ENCODE measurements around the gene ROR1. TPM values are rescaled to one million over a fixed set of nuclear protein-coding genes. Genes with fewer than 3 reads are reported as not detected.

Gene ROR1
- total RNA-seq, 1 experiment from 2014 or later, result 2.7 TPM

DNA sequence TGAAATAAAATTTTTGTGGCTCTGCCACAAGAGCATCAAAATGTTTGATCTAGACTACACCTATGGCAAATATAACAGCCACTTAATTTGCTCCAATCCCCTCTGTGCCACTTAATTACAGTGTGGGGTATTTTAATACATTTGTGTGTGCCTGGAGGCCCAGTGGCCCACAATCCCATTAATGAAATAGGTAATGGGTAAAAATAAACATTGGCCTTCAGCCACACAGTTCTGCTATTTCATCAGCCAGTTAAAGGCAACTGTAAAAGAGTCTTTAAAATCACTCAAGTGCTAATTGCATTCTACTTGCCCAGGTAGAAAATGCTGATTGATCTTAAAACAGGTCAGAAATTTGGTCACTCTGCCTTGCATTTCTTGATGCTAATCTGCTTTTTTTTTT, 278.0 kb downstream of the ROR1 start:
- Histone ChIP-seq H3K9me2 (ENCODE audit: insufficient read depth) (no peaks in the 10 kb centered on the region), H3K4me1 (ENCODE audit: control insufficient read depth in 1 of 2, insufficient read depth in 2 of 2, low read length in 2 of 2) (no peaks in the 10 kb centered on the region; a peak in 1 of 4 replicates)
- POLR2A ChIA-PET, result no interaction called here

DNA sequence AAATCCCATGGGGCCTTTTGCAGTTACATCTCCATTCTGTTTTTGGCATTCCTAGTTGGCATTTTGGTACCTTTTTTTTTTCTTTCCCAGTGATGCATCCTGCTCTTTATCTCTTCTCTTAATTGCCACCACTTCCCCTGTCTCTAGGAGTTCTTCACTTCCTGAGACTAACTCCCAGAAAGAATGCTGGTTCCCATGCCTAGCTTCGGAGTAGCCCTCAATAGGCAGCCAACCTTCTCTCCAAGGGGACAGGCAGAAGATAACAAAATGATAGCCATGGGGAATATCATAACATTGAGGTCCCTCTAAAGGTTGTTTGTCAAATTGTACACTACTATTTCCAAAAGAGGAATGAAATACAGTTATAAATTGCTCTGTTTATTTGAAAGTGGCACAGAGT, 279.0 kb downstream of the ROR1 start:
- H3K36me3 ChIP-seq (ENCODE audit: control insufficient read depth in 1 of 2, insufficient read depth in 2 of 2, low read length in 2 of 2), result no peaks in the 10 kb centered on the region
- CTCF ChIA-PET, result no interaction called here
- no peak for TF ChIP-seq POLR2A (IDR thresholded peaks at IDR 0.05; ENCODE audit: borderline replicate concordance, extremely low read depth, insufficient read depth, insufficient read length)
- TF ChIP-seq, protein P1, sequence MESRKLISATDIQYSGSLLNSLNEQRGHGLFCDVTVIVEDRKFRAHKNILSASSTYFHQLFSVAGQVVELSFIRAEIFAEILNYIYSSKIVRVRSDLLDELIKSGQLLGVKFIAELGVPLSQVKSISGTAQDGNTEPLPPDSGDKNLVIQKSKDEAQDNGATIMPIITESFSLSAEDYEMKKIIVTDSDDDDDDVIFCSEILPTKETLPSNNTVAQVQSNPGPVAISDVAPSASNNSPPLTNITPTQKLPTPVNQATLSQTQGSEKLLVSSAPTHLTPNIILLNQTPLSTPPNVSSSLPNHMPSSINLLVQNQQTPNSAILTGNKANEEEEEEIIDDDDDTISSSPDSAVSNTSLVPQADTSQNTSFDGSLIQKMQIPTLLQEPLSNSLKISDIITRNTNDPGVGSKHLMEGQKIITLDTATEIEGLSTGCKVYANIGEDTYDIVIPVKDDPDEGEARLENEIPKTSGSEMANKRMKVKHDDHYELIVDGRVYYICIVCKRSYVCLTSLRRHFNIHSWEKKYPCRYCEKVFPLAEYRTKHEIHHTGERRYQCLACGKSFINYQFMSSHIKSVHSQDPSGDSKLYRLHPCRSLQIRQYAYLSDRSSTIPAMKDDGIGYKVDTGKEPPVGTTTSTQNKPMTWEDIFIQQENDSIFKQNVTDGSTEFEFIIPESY (IDR thresholded peaks at IDR 0.05; ENCODE audit: extremely low read depth, insufficient replicate concordance, low read length), result no peak
- TF ChIP-seq SIN3A (IDR thresholded peaks at IDR 0.05; ENCODE audit: low read depth), result no peak
- no peak for TF ChIP-seq TCF7L2 (IDR thresholded peaks at IDR 0.05; ENCODE audit: borderline replicate concordance, extremely low read depth, insufficient read depth, insufficient read length)
- TF ChIP-seq, protein P2, sequence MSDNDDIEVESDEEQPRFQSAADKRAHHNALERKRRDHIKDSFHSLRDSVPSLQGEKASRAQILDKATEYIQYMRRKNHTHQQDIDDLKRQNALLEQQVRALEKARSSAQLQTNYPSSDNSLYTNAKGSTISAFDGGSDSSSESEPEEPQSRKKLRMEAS (IDR thresholded peaks at IDR 0.05), result no peak
- no peak for TF ChIP-seq ATF3 (IDR thresholded peaks at IDR 0.05)
- no peak for TF ChIP-seq RAD21 (IDR thresholded peaks at IDR 0.05; ENCODE audit: low read depth)
- no peak for TF ChIP-seq EZH2 (IDR thresholded peaks at IDR 0.05)
- TF ChIP-seq SRF (IDR thresholded peaks at IDR 0.05; ENCODE audit: low read depth), result no peak
- TF ChIP-seq POLR2AphosphoS5 (IDR thresholded peaks at IDR 0.05; ENCODE audit: low read depth, low read length), result no peak
- no peak for TF ChIP-seq YY1 (IDR thresholded peaks at IDR 0.05; ENCODE audit: extremely low read depth, insufficient replicate concordance, low read depth, low read length)
- no peak for TF ChIP-seq JUND (IDR thresholded peaks at IDR 0.05)
- no peak for DNase-seq (ENCODE audit: low read depth, low spot score)
- no peaks in the 10 kb centered on the region for H3K9me3 ChIP-seq (ENCODE audit: control insufficient read depth in 1 of 2, insufficient read depth in 1 of 2, low read depth in 1 of 2, low read length in 2 of 2)
- ATAC-seq, result no peak
- H3K27ac ChIP-seq (ENCODE audit: low read depth, low read length), result no peak overlapping the region
- H3K4me1 ChIP-seq (ENCODE audit: control insufficient read depth in 1 of 2, insufficient read depth in 2 of 2, low read length in 2 of 2), result no peaks in the 10 kb centered on the region; a peak in 1 of 4 replicates
- POLR2A ChIA-PET, result no interaction called here
- H3K4me3 ChIP-seq (replicated peaks in 1 of 2; ENCODE audit: low read depth in 1 of 2, low read length in 2 of 2), result no peak overlapping the region
- H3K9ac ChIP-seq (ENCODE audit: low read length), result no peak overlapping the region
- no peaks in the 10 kb centered on the region for H3K79me2 ChIP-seq (ENCODE audit: insufficient read depth, low read length)
- BruUV-seq (replicated peaks), result no TSS peak
- H2AFZ ChIP-seq (ENCODE audit: low read depth, low read length, poor library complexity, severe bottlenecking), result no peak overlapping the region
- H4K20me1 ChIP-seq (ENCODE audit: insufficient read depth), result no peaks in the 10 kb centered on the region
- RAD21 ChIA-PET (ENCODE audit: low non-redundant PET in 1 of 2, low total read pairs in 2 of 2, uncharacterized antibody in 2 of 2, unreplicated experiment in 2 of 2), result no interaction called here
- no peaks in the 10 kb centered on the region for H3K9me2 ChIP-seq (ENCODE audit: insufficient read depth)
- intact Hi-C loops (cut with micrococcal nuclease), result no loop called here
- H3K27me3 ChIP-seq (ENCODE audit: insufficient read depth, low read length), result no peaks in the 10 kb centered on the region
- H3K4me2 ChIP-seq (ENCODE audit: low read length), result no peak overlapping the region

More for the DNA sequence above, 278.0 kb downstream of the ROR1 start:
- no peak overlapping the region for H3K27ac ChIP-seq (ENCODE audit: low read depth, low read length)
- ATAC-seq (no peak), DNase-seq (ENCODE audit: low read depth, low spot score) (no peak)
- H3K36me3 ChIP-seq (ENCODE audit: control insufficient read depth in 1 of 2, insufficient read depth in 2 of 2, low read length in 2 of 2), result no peaks in the 10 kb centered on the region
- H3K79me2 ChIP-seq (ENCODE audit: insufficient read depth, low read length), result no peaks in the 10 kb centered on the region
- H3K27me3 ChIP-seq (ENCODE audit: insufficient read depth, low read length), result no peaks in the 10 kb centered on the region
- H3K4me3 ChIP-seq (replicated peaks in 1 of 2; ENCODE audit: low read depth in 1 of 2, low read length in 2 of 2), result no peak overlapping the region
- TF ChIP-seq, protein P1 (IDR thresholded peaks at IDR 0.05; ENCODE audit: extremely low read depth, insufficient replicate concordance, low read length), result no peak
- TF ChIP-seq POLR2AphosphoS5 (IDR thresholded peaks at IDR 0.05; ENCODE audit: low read depth, low read length) (no peak), ELF1 (IDR thresholded peaks at IDR 0.05; ENCODE audit: borderline replicate concordance, low read depth) (no peak), FOSL1 (IDR thresholded peaks at IDR 0.05; ENCODE audit: low read depth) (no peak), ZNF274 (IDR thresholded peaks at IDR 0.05; ENCODE audit: low read depth, low read length) (no peak)
- no peak overlapping the region for H2AFZ ChIP-seq (ENCODE audit: low read depth, low read length, poor library complexity, severe bottlenecking)
- BruUV-seq (replicated peaks), result no TSS peak
- no peaks in the 10 kb centered on the region for H3K9me3 ChIP-seq (ENCODE audit: control insufficient read depth in 1 of 2, insufficient read depth in 1 of 2, low read depth in 1 of 2, low read length in 2 of 2)
- RAD21 ChIA-PET (ENCODE audit: low non-redundant PET in 1 of 2, low total read pairs in 2 of 2, uncharacterized antibody in 2 of 2, unreplicated experiment in 2 of 2), result no interaction called here
- intact Hi-C loops (cut with micrococcal nuclease), result no loop called here
- no peak overlapping the region for H3K4me2 ChIP-seq (ENCODE audit: low read length)
- H3K9ac ChIP-seq (ENCODE audit: low read length), result no peak overlapping the region
- CTCF ChIA-PET, result no interaction called here
- H4K20me1 ChIP-seq (ENCODE audit: insufficient read depth), result no peaks in the 10 kb centered on the region

Measured in HCT116 (cell line).